Measurements from ENCODE around the gene KPNA2. TPM values are rescaled to one million over a fixed set of nuclear protein-coding genes. Genes with fewer than 3 reads are reported as not detected.
"Not testable (repeated sequence)": the region's sequence is repeated elsewhere in the genome, so short reads cannot be mapped to it uniquely, and the experiment has no call there.

KPNA2 gene
- total and polyA plus RNA-seq, 2 donors, result 12.6 to 52.3 TPM

- no peaks in the 10 kb centered on the region for H3K4me1 ChIP-seq (ENCODE audit: insufficient read depth)
- no peak overlapping the region for H3K4me3 ChIP-seq (ENCODE audit: low read depth, low read length)
- no peaks in the 10 kb centered on the region for H3K36me3 ChIP-seq (ENCODE audit: insufficient read depth)
- 36% methylated on average over 11 of the region's 11 CpGs for WGBS
- no peak for DNase-seq (ENCODE audit: extremely low spot score)
- H3K27ac ChIP-seq (ENCODE audit: low read depth), result no peak overlapping the region
These were observed 18.9 kb downstream of the KPNA2 start for GRCh38 chr17:68054296-68054900.

- Histone ChIP-seq H3K4me1 (ENCODE audit: insufficient read depth) (no peaks in the 10 kb centered on the region), H3K36me3 (ENCODE audit: insufficient read depth) (no peaks in the 10 kb centered on the region), H3K4me3 (ENCODE audit: low read depth, low read length) (no peak overlapping the region), H3K27ac (ENCODE audit: low read depth) (no peak overlapping the region)
- 58% methylated on average over 4 of the region's 4 CpGs for WGBS
- DNase-seq (ENCODE audit: extremely low spot score), result no peak
These were observed 22.0 kb downstream of the KPNA2 start for GRCh38 chr17:68057531-68057952.

- Histone ChIP-seq H3K4me1 (ENCODE audit: insufficient read depth) (no peaks in the 10 kb centered on the region), H3K27ac (ENCODE audit: low read depth) (no peak overlapping the region), H3K4me3 (ENCODE audit: low read depth, low read length) (no peak overlapping the region), H3K36me3 (ENCODE audit: insufficient read depth) (no peaks in the 10 kb centered on the region)
- WGBS, result 83% methylated on average over 2 of the region's 2 CpGs
- DNase-seq (ENCODE audit: extremely low spot score), result no peak
These were observed 24.8 kb downstream of the KPNA2 start for GRCh38 chr17:68060336-68060735.

- Histone ChIP-seq H3K27ac (ENCODE audit: low read depth) (no peak overlapping the region), H3K4me1 (ENCODE audit: insufficient read depth) (no peaks in the 10 kb centered on the region), H3K36me3 (ENCODE audit: insufficient read depth) (no peaks in the 10 kb centered on the region), H3K4me3 (ENCODE audit: low read depth, low read length) (no peak overlapping the region)
- 53% methylated on average over 11 of the region's 11 CpGs for WGBS
- DNase-seq (ENCODE audit: extremely low spot score), result no peak
These were observed 26.2 kb downstream of the KPNA2 start for GRCh38 chr17:68061512-68062313.

GRCh38 chr17:68065366-68065765 lies 29.8 kb downstream of the KPNA2 start:
- not testable (repeated sequence) for H3K36me3 ChIP-seq (ENCODE audit: insufficient read depth); H3K4me3 ChIP-seq (ENCODE audit: low read depth, low read length); H3K27ac ChIP-seq (ENCODE audit: low read depth); DNase-seq (ENCODE audit: extremely low spot score); H3K4me1 ChIP-seq (ENCODE audit: insufficient read depth)
- WGBS, result 91% methylated on average over 7 of the region's 7 CpGs

- DNase-seq (ENCODE audit: extremely low spot score); H3K4me3 ChIP-seq (ENCODE audit: low read depth, low read length); H3K36me3 ChIP-seq (ENCODE audit: insufficient read depth); H3K4me1 ChIP-seq (ENCODE audit: insufficient read depth); H3K27ac ChIP-seq (ENCODE audit: low read depth): not testable (repeated sequence)
- WGBS, result 85% methylated on average over 3 of the region's 3 CpGs
These were observed 33.0 kb downstream of the KPNA2 start for GRCh38 chr17:68068512-68068911.

- not testable (repeated sequence) for H3K36me3 ChIP-seq (ENCODE audit: insufficient read depth); H3K27ac ChIP-seq (ENCODE audit: low read depth); H3K4me1 ChIP-seq (ENCODE audit: insufficient read depth); DNase-seq (ENCODE audit: extremely low spot score); H3K4me3 ChIP-seq (ENCODE audit: low read depth, low read length)
- WGBS, result 54% methylated on average over 15 of the region's 15 CpGs
These were observed 35.3 kb downstream of the KPNA2 start for GRCh38 chr17:68070582-68071444.

GRCh38 chr17:68074279-68074678 lies 38.7 kb downstream of the KPNA2 start:
- no peaks in the 10 kb centered on the region for H3K4me1 ChIP-seq (ENCODE audit: insufficient read depth)
- WGBS, result 95% methylated on average over 4 of the region's 4 CpGs
- H3K4me3 ChIP-seq (ENCODE audit: low read depth, low read length), result no peak overlapping the region
- no peak overlapping the region for H3K27ac ChIP-seq (ENCODE audit: low read depth)
- no peaks in the 10 kb centered on the region for H3K36me3 ChIP-seq (ENCODE audit: insufficient read depth)
- no peak for DNase-seq (ENCODE audit: extremely low spot score)

GRCh38 chr17:68075953-68076607 lies 40.5 kb downstream of the KPNA2 start:
- not testable (repeated sequence) for H3K27ac ChIP-seq (ENCODE audit: low read depth); H3K36me3 ChIP-seq (ENCODE audit: insufficient read depth); H3K4me1 ChIP-seq (ENCODE audit: insufficient read depth); DNase-seq (ENCODE audit: extremely low spot score); H3K4me3 ChIP-seq (ENCODE audit: low read depth, low read length)
- 68% methylated on average over 1 of the region's 1 CpG for WGBS

GRCh38 chr17:68077498-68077897 lies 42.0 kb downstream of the KPNA2 start:
- not testable (repeated sequence) for H3K4me3 ChIP-seq (ENCODE audit: low read depth, low read length); H3K36me3 ChIP-seq (ENCODE audit: insufficient read depth); DNase-seq (ENCODE audit: extremely low spot score); H3K27ac ChIP-seq (ENCODE audit: low read depth); H3K4me1 ChIP-seq (ENCODE audit: insufficient read depth)
- whole genome bisulfite sequencing, result 54% methylated on average over 5 of the region's 5 CpGs

GRCh38 chr17:68080411-68081150 lies 45.0 kb downstream of the KPNA2 start:
- peaks cover 2% of the 10 kb centered on the region for H3K4me1 ChIP-seq (ENCODE audit: insufficient read depth)
- DNase-seq (ENCODE audit: extremely low spot score), result no peak
- no peaks in the 10 kb centered on the region for H3K36me3 ChIP-seq (ENCODE audit: insufficient read depth)
- no peak overlapping the region for H3K27ac ChIP-seq (ENCODE audit: low read depth)
- no peak overlapping the region for H3K4me3 ChIP-seq (ENCODE audit: low read depth, low read length)
- 97% methylated on average over 46 of the region's 46 CpGs for WGBS

GRCh38 chr17:68081305-68082265 lies 46.0 kb downstream of the KPNA2 start:
- H3K36me3 ChIP-seq (ENCODE audit: insufficient read depth); H3K4me3 ChIP-seq (ENCODE audit: low read depth, low read length); DNase-seq (ENCODE audit: extremely low spot score); H3K27ac ChIP-seq (ENCODE audit: low read depth); H3K4me1 ChIP-seq (ENCODE audit: insufficient read depth): not testable (repeated sequence)
- 76% methylated on average over 13 of the region's 13 CpGs for WGBS
